ENCODE data around the gene MINDY3.

Gene MINDY3

GRCh38 chr10:15856328-15857015 is 3.8 kb downstream of the MINDY3 start:
- DNase-seq = no peak

GRCh38 chr10:15853800-15854199 is 6.5 kb downstream of the MINDY3 start:
- no peak for DNase-seq

GRCh38 chr10:15852111-15852557 is 8.2 kb downstream of the MINDY3 start:
- DNase-seq = no peak

- DNase-seq = peak; percentile 23
Measured at GRCh38 chr10:15850337-15850978, 9.8 kb downstream of the MINDY3 start.

GRCh38 chr10:15849316-15849715 is 11.0 kb downstream of the MINDY3 start:
- no peak for DNase-seq

GRCh38 chr10:15847481-15847880 is 12.8 kb downstream of the MINDY3 start:
- DNase-seq = no peak

- DNase-seq = no peak
Measured at GRCh38 chr10:15844517-15844916, 15.8 kb downstream of the MINDY3 start.

GRCh38 chr10:15843695-15844094 is 16.6 kb downstream of the MINDY3 start:
- DNase-seq = no peak

GRCh38 chr10:15842556-15843169 is 17.6 kb downstream of the MINDY3 start:
- no peak for DNase-seq

- no peak for DNase-seq
Measured at GRCh38 chr10:15841696-15842095, 18.6 kb downstream of the MINDY3 start.

GRCh38 chr10:15836807-15837206 is 23.5 kb downstream of the MINDY3 start:
- no peak for DNase-seq

- DNase-seq = no peak
Measured at GRCh38 chr10:15829495-15829894, 30.8 kb downstream of the MINDY3 start.

- DNase-seq = peak; percentile 37
Measured at GRCh38 chr10:15824498-15824897, 35.8 kb downstream of the MINDY3 start.

GRCh38 chr10:15822131-15822530 is 38.2 kb downstream of the MINDY3 start:
- DNase-seq = no peak

GRCh38 chr10:15821046-15821683 is 39.1 kb downstream of the MINDY3 start:
- DNase-seq = no peak

- DNase-seq = no peak
Measured at GRCh38 chr10:15817409-15818046, 42.8 kb downstream of the MINDY3 start.

- no peak for DNase-seq
Measured at GRCh38 chr10:15815242-15815885, 44.9 kb downstream of the MINDY3 start.

GRCh38 chr10:15814565-15814964 is 45.7 kb downstream of the MINDY3 start:
- no peak for DNase-seq

- no peak for DNase-seq
Measured at GRCh38 chr10:15813415-15813814, 46.9 kb downstream of the MINDY3 start.

GRCh38 chr10:15809450-15809849 is 50.9 kb downstream of the MINDY3 start:
- DNase-seq = no peak

GRCh38 chr10:15808204-15808797 is 52.0 kb downstream of the MINDY3 start:
- no peak for DNase-seq

GRCh38 chr10:15805395-15806058 is 54.8 kb downstream of the MINDY3 start:
- DNase-seq = peak; percentile 32
